Left lung (tissue), 10 donors: ENCODE results near the gene HEXB. TPM values are rescaled to one million over a fixed set of nuclear protein-coding genes. Genes with fewer than 3 reads are reported as not detected.

ENCODE experiments used
- ATAC-seq: fragments of 200-7000 bp; cut with Tn5 transposase; one replicate; pipeline ENCODE4 v1.9.1; 2020; ENCODE audit warnings: moderate library complexity
- DNase-seq, 4 donors: peaks; one replicate each; pipeline ENCODE4 v3.0.0-alpha.2; 2013 to 2020
- H3K27ac ChIP-seq, 2 donors: fragments of 200-600 bp; sonication (generic) in 1 of 2; one replicate each; pipeline versions ENCODE4 v1.5.0 to v1.8.0; 2020 to 2021
- H3K27me3 ChIP-seq, 2 donors: fragments of 200-600 bp; sonication (generic) in 1 of 2; one replicate each; pipeline versions ENCODE4 v1.5.0 to v1.8.0; 2020 to 2021
- H3K36me3 ChIP-seq, 2 donors: fragments of 200-600 bp; sonication (generic) in 1 of 2; one replicate each; pipeline versions ENCODE4 v1.5.0 to v1.8.0; 2020 to 2021
- H3K4me1 ChIP-seq, 2 donors: fragments of 200-600 bp; one replicate each; pipeline ENCODE4 v1.8.0; 2021
- H3K4me3 ChIP-seq, 2 donors: fragments of 200-600 bp; sonication (generic) in 1 of 2; one replicate each; pipeline versions ENCODE4 v1.5.0 to v1.8.0; 2020 to 2021; ENCODE audit warnings: mild to moderate bottlenecking in 1 of 2
- H3K9me3 ChIP-seq, 2 donors: fragments of 200-600 bp; sonication (generic) in 1 of 2; one replicate each; pipeline versions ENCODE4 v1.5.0 to v1.8.0; 2020 to 2021
- intact Hi-C, 2 donors: fragments of 100-400 bp; cut with DNase I; formaldehyde crosslinking; loops; one replicate each; pipeline versions ENCODE4 v1.11.2 to v1.14.2; 2022
- polyA plus RNA-seq, 6 donors: library from polyadenylated mRNA; unstranded; fragments of 120-200 nt; gene quantifications; one replicate each; pipeline ENCODE4 v1.2.1, GENCODE V29; 2013; ENCODE audit not compliant: insufficient read length in 6 of 6
- total RNA-seq, 2 donors: library from RNA; stranded (reverse); fragmentation: NEBNext Ultra II Directional; extraction: Animal tissue kit (Norgen Biotek cat#: 25700); gene quantifications; one replicate each; pipeline ENCODE4 v1.2.1, GENCODE V29; 2021
- TF ChIP-seq, protein P1 (sequence below), 2 donors: fragments of 200-600 bp; sonication (generic) in 1 of 2; IDR thresholded peaks; one replicate each; pipeline versions ENCODE4 v1.5.0 to v1.8.0; 2021; ENCODE audit warnings: antibody characterized with exemption in 2 of 2
- donor health status: DM: no; HTN: yes; CAD: no.
- donor health status: DM: no; HTN: no; CAD: no.

Gene HEXB
- total and polyA plus RNA-seq, 8 donors: 54.6 to 215 (median 66.4) TPM

DNA sequence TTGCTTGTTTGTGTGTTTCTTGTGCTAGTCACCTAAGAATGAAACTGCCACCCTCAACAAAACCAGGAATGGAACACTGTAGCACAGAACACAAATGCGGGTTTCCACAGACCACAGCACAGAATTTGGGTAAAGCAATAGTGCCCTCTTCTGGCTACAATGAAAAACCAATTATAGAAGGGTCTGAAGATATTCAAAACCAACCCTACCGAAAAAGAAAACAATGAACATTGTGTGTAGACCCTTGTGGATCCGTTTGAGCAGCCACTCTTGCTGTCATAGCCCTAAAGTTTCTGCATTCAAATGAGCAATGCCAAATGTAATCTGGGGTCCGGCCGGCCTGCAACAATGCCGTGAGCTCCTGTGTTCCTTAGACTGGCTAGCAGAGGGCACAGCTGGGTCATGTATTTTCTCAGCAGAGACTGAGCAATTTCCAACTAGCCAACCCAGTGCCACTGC lies 36.2 kb upstream of the HEXB start:
- H3K27ac ChIP-seq: no peak overlapping the region
- DNase-seq: peak in 2 of 4 donors; percentile 63 to 71
- H3K4me1 ChIP-seq: peaks cover 0 to 20% of the 10 kb centered on the region in 2 donors
- no peaks in the 10 kb centered on the region for H3K27me3 ChIP-seq
- intact Hi-C loops: loop anchor here in 1 of 2 donors (5.0 kb wide), 1 partner anchor 747 kb away; no protein-coding TSS in a partner anchor
- no peaks in the 10 kb centered on the region for H3K36me3 ChIP-seq
- peak; percentile 95 for ATAC-seq
- TF ChIP-seq, protein P1, sequence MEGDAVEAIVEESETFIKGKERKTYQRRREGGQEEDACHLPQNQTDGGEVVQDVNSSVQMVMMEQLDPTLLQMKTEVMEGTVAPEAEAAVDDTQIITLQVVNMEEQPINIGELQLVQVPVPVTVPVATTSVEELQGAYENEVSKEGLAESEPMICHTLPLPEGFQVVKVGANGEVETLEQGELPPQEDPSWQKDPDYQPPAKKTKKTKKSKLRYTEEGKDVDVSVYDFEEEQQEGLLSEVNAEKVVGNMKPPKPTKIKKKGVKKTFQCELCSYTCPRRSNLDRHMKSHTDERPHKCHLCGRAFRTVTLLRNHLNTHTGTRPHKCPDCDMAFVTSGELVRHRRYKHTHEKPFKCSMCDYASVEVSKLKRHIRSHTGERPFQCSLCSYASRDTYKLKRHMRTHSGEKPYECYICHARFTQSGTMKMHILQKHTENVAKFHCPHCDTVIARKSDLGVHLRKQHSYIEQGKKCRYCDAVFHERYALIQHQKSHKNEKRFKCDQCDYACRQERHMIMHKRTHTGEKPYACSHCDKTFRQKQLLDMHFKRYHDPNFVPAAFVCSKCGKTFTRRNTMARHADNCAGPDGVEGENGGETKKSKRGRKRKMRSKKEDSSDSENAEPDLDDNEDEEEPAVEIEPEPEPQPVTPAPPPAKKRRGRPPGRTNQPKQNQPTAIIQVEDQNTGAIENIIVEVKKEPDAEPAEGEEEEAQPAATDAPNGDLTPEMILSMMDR (IDR thresholded peaks at IDR 0.05): peak; percentile 66 to 68
- H3K9me3 ChIP-seq: no peaks in the 10 kb centered on the region
- H3K4me3 ChIP-seq: no peak overlapping the region

DNA sequence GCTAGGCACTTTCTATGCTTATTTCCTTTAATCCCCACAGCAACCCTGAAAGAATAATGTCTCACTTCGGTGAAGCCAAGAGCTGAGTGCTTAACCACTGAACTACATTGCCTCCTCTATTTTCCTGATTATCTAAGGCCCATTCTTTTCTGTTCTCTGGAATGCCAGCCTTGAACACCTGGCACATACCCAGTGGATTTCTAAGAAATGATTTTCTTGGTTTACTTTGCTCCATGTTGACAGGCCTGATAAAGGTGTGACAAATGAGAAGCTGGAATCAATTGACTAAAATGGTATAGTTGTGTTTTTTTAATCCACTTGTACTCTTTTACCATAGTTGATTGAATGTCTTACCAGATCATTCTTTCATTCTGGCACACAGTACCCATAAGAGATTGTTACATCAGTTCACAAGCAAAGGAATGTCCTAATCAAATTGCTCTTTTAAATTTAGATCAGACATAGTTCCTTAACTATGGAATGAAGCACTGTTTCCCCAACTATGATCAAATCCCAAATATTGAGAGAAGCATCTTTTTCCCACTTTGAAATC lies 35.5 kb upstream of the HEXB start:
- Histone ChIP-seq H3K4me1 (peaks cover 0 to 14% of the 10 kb centered on the region in 2 donors), H3K9me3 (no peaks in the 10 kb centered on the region), H3K4me3 (no peak overlapping the region), H3K27me3 (no peaks in the 10 kb centered on the region), H3K27ac (no peak overlapping the region), H3K36me3 (no peaks in the 10 kb centered on the region)
- no peak for ATAC-seq
- intact Hi-C loops: loop anchor here in 1 of 2 donors (5.0 kb wide), 1 partner anchor 747 kb away; no protein-coding TSS in a partner anchor
- no peak for DNase-seq
- TF ChIP-seq, protein P1 (IDR thresholded peaks at IDR 0.05): no peak

DNA sequence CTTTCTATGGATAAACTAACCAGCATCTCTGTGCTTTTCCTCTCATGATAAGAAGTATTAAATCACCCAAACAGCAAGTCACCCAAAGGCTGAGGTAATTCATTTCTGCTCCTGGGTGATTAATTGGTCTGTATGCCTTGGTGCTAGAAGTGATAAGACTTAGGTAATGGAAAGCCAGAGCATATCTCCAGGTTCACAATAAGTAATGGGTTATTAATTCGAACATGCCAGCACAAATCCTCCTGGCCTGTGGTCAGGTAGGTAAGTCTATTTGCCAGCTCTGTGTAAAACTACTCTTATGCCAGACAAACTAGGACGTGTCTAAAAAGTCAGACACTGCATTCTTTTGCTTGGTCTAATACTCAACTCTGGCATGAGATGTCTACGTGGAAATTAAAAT lies 33.3 kb upstream of the HEXB start:
- Histone ChIP-seq H3K4me3 (no peak overlapping the region), H3K27ac (no peak overlapping the region), H3K9me3 (no peaks in the 10 kb centered on the region), H3K27me3 (no peaks in the 10 kb centered on the region), H3K4me1 (peaks cover 0 to 8% of the 10 kb centered on the region in 2 donors), H3K36me3 (no peaks in the 10 kb centered on the region)
- TF ChIP-seq, protein P1 (IDR thresholded peaks at IDR 0.05): no peak
- DNase-seq (no peak), ATAC-seq (no peak)
- intact Hi-C loops: loop anchor here in 1 of 2 donors (10.0 kb wide), 1 partner anchor 747 kb away; no protein-coding TSS in a partner anchor

DNA sequence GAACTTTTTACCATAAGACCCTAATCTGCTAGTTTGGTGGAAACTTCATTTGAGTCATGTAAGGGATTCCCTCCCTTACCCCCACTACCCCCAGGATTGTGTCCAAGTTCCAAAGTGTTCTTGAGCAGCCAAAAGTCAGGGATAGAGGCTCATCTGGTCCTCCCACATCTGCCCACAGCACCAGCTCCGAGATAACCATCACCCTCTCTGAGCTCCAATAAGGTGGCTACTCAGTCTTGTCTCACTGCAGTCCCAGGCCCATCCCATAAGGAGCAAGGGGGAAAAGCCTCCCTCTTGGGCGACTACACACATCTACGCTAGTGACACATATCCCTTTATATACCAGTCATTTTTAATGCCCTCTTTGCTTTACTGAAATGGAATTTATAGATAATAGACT lies 32.5 kb upstream of the HEXB start:
- Histone ChIP-seq H3K27ac (no peak overlapping the region), H3K27me3 (no peaks in the 10 kb centered on the region), H3K4me3 (no peak overlapping the region), H3K9me3 (no peaks in the 10 kb centered on the region), H3K36me3 (no peaks in the 10 kb centered on the region), H3K4me1 (peaks cover 0 to 8% of the 10 kb centered on the region in 2 donors)
- TF ChIP-seq, protein P1 (IDR thresholded peaks at IDR 0.05): no peak
- no peak for DNase-seq
- intact Hi-C loops: loop anchor here in 1 of 2 donors (10.0 kb wide), 1 partner anchor 748 kb away; no protein-coding TSS in a partner anchor
- no peak for ATAC-seq

DNA sequence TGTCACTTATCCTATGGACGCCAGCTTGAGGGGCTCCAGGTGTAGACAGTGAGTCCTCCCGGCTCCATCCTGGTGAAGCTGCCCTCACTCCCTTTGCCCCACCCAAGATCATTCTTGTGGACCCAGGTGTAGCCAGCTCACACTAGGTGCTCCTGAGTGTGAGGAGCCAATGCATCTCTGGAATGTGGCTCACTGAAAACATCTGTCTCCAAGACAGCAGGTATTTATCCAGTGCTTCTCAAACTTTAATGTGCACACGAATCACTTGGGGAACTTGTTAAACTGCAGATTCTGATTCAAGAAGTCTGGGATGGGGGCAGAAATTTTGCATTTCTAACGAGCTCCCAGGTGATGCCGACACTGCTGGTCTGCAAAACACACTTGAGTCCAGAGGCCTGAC lies 31.0 kb upstream of the HEXB start:
- Histone ChIP-seq H3K27ac (no peak overlapping the region), H3K27me3 (no peaks in the 10 kb centered on the region), H3K4me3 (no peak overlapping the region), H3K4me1 (peaks cover 0 to under 1% of the 10 kb centered on the region in 2 donors), H3K9me3 (no peaks in the 10 kb centered on the region), H3K36me3 (no peaks in the 10 kb centered on the region)
- TF ChIP-seq, protein P1 (IDR thresholded peaks at IDR 0.05): no peak
- ATAC-seq (no peak), DNase-seq (no peak)
- intact Hi-C loops: loop anchor here in 1 of 2 donors (10.0 kb wide), 1 partner anchor 749 kb away; no protein-coding TSS in a partner anchor
